ENCODE results near the gene GTF2A1.

DNA sequence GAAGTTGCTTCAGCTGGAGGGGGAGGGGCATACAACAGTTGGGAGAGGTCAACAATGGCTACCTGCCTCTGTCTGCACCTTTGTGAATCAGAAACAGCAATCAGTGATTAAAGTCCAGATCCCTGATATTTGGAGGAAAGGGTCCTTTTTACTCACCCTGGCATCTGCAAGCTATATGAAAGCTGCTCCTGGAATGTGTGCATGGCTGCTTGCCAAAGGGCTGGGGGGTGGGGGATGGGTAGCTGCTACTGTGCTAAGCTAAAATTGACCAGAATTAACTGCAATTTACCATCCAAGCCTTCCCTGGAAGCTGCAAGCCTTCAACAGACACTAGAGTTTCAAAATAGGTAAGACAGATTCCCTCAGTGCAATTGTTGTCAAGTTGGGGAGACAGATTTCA is 13.5 kb upstream of the GTF2A1 start:
- TF ChIP-seq, protein P1, sequence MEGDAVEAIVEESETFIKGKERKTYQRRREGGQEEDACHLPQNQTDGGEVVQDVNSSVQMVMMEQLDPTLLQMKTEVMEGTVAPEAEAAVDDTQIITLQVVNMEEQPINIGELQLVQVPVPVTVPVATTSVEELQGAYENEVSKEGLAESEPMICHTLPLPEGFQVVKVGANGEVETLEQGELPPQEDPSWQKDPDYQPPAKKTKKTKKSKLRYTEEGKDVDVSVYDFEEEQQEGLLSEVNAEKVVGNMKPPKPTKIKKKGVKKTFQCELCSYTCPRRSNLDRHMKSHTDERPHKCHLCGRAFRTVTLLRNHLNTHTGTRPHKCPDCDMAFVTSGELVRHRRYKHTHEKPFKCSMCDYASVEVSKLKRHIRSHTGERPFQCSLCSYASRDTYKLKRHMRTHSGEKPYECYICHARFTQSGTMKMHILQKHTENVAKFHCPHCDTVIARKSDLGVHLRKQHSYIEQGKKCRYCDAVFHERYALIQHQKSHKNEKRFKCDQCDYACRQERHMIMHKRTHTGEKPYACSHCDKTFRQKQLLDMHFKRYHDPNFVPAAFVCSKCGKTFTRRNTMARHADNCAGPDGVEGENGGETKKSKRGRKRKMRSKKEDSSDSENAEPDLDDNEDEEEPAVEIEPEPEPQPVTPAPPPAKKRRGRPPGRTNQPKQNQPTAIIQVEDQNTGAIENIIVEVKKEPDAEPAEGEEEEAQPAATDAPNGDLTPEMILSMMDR (IDR thresholded peaks at IDR 0.05; ENCODE audit: poor library complexity) = no peak
- no peak for TF ChIP-seq EZH2phosphoT487 (IDR thresholded peaks at IDR 0.05; ENCODE audit: low read depth, severe bottlenecking, unreplicated experiment)
